Activated CD8-positive, alpha-beta memory T cell treated with anti-CD3 and anti-CD28 coated beads for 4 hours (primary cell): ENCODE data around the gene ANKRD33B.

Experiments used
- DNase-seq, 2 donors: peaks; one replicate each; pipeline ENCODE4 v3.0.0-alpha.2; 2020; ENCODE audit warnings: low read depth in 2 of 2

Gene ANKRD33B

GRCh38 chr5:10674096-10674495 is 110.2 kb downstream of the ANKRD33B start:
- DNase-seq = no peak

DNA sequence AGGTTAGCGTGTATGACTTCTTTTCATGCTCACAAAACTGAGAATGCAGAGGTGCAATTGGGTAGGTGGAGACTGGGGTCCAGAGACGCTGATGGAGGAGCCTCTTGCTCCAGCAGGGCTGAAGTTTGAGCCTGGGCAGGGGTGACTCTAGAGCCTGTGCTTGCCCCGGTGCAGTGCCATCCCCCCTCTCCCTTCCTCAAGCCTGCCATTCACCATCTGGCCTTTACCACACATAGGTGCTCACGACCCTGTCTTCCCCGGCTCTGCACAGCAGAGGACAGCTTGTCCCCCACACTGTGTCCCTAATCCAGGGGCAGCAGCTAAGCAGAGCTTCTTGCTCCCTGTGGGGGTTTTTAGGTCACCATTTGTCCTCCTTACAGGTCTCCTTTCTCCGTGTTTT is 110.7 kb downstream of the ANKRD33B start:
- no peak for DNase-seq

- DNase-seq = no peak
Measured at GRCh38 chr5:10675177-10675700, 111.4 kb downstream of the ANKRD33B start.

DNA sequence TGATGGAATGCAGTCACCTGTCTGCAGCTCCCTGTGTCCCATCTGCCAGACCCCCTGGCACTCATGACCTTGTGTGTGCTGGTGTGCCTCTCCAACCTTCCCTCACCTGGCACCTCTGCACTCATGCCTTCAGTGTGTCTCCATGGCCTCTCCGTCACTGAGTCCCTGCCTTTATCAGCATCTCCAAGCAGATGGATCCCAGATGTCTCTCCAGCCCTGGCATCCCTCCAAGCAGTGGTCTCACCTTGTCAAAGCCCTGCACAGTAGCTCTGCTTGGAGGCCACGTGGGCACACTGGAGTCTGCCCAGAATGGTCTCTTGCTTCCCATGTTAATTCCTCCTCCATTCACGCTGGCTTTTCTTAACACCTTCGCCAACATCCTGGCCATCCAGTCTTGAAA is 112.4 kb downstream of the ANKRD33B start:
- DNase-seq = no peak

- no peak for DNase-seq
Measured at GRCh38 chr5:10676946-10677345, 113.1 kb downstream of the ANKRD33B start.

DNA sequence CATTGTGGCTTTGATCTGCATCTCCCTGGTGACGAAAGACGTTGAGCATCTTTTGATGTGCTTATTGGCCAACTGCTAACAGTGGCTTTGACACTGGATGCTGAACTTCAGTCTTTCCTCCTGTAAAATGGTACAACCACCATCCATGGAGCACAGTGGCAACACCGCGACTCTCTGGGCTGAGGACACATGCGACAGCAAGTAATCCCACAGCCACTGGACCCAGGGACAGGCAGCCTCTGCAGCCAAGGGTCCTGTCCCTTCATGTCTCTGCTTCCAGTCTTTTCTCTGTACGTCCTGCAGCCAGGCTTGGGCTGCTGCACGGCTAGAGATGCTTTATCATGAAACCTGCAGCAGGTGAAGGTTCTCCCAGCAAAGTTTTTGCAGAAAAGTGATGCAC is 113.7 kb downstream of the ANKRD33B start:
- no peak for DNase-seq

DNA sequence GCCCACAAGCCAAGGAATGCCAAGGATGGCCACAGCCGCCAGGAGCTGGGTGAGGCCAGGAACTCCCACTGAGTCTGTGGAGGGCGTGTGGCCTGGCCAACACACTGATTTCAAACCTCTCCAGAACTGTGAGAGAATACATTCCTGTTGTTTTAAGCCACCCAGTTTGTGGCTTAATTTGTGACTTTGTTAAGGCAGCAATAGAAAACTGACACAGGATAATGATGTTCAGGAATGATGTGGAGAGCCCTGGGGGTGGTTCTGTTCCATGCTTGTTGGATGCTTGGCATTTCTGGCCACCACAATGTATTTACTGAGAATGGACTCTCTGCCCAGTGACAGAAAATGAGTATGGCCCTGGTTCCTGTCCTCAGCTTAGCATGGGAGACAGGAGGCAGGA is 114.4 kb downstream of the ANKRD33B start:
- DNase-seq = no peak

- DNase-seq = no peak
Measured at GRCh38 chr5:10679336-10679988, 115.6 kb downstream of the ANKRD33B start.

GRCh38 chr5:10680876-10681481 is 117.1 kb downstream of the ANKRD33B start:
- no peak for DNase-seq

- no peak for DNase-seq
Measured at GRCh38 chr5:10681731-10682679, 118.1 kb downstream of the ANKRD33B start.

GRCh38 chr5:10682801-10683525 is 119.1 kb downstream of the ANKRD33B start:
- no peak for DNase-seq

DNA sequence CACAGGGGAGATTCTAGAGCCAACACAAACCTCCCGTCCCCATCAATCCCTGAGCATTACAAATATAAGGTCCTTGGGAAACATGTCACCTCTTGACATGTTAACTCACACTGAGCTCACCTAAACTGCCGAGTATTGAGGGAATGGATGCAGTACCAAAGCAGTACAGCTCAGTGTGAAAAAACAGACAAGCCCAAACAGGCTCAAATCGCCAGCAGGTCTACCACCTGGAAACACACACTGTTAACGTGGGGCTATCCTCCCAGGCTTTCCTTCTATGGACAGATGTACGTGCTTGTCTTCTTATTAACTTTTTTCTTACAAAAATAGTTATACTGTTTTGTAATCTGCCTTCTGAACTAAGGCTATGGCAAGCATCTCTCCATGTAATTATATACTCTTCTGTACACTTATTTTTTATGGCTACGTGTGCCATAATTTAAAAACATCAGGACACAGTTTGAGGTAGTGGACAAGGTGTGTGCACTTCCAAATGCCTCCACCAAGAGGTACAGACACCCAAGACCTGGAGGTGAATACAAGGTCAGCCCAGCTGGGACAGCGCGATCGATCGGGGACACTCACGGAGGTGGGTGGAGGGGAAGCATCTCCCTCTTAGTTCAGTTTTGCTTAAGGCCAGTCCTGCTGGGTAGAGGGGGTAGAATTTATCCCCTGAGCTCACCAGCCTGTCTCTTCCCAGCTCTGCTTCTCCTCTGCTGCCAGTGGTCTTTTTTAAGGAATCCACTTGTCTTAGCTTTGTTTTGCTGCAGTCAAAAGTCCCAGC is 120.6 kb downstream of the ANKRD33B start:
- DNase-seq = no peak

DNA sequence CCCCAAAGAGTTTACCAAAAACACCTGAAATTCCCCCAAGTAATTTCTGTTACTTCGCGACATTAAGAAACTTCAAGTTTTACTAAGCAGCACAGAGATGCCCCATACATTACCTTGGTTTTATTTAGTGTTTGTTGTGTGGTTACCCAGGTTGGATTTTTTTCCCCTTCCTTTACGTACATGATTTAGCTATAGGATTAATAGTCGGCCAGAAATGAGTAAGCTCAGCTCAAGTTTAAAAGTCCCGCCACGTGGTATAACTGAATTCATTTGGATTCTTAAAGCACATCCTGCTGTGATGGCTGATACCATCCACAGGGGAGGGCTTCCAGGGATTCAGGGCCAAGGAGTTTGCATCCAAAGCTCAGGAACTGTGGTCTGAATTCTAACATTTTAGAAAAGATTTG is 121.2 kb downstream of the ANKRD33B start:
- no peak for DNase-seq

DNA sequence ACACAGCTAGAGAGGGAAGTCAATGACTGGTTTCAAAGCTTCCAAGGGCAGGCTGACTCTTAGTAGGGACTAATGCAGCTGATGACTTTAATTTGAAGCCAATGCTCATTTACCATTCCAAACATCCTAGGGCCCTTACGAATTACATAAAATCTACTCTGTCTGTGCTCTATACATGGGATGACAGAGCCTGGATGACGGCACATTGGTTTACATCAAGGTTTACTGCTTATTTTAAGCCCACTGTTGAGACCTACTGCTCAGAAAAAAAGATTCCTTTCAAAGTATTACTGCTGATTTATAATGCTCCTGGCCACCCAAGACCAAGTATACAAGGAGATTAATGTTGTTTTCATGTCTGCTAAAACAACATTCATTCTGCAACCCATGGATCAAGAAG is 123.0 kb downstream of the ANKRD33B start:
- no peak for DNase-seq

- DNase-seq = no peak
Measured at GRCh38 chr5:10688651-10689171, 124.8 kb downstream of the ANKRD33B start.

GRCh38 chr5:10689391-10690081 is 125.7 kb downstream of the ANKRD33B start:
- no peak for DNase-seq

DNA sequence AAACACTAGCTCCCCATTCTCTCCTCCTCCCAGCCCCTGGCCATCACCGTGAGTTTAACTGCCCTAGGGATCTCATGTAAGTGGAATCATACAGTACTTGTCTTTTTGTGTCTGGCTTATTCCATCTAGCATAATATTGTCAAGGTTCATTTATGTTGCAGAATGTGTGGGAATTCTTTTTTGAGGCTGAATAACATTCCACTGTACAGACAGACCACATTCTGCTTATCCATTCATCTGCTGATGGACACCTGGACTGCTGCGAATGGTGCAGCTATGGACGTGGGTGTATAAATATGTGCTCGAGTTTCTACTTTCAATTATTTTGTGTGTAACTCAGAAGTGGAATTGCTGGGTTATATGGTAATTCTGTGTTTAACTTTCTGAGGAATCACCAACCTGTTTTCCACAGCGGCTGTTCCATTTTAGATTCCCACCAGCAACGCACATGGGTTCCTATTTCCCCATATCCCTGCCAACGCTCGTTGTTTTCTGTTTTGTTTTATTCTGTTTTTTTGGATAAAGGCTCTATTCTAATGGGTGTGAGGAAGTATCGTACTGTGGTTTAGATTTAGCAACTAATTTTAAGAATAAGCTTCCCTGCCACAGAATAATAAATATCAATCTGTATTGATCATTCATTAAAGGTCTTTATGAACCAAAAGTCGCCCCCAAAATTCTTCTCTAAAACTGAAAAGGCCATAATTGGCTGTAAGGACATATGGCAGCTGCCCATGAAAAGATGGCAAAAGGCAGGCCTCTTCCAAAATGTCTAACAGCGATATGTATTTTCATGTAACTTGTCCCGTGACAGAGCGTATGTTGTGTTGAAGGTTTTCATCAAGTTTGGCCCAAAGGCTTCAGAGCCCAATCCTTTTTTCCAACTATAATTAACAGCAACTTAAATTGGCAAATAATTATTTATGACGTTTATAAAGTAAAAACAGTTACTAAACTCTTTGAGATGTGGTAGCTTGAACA is 126.9 kb downstream of the ANKRD33B start:
- no peak for DNase-seq

DNA sequence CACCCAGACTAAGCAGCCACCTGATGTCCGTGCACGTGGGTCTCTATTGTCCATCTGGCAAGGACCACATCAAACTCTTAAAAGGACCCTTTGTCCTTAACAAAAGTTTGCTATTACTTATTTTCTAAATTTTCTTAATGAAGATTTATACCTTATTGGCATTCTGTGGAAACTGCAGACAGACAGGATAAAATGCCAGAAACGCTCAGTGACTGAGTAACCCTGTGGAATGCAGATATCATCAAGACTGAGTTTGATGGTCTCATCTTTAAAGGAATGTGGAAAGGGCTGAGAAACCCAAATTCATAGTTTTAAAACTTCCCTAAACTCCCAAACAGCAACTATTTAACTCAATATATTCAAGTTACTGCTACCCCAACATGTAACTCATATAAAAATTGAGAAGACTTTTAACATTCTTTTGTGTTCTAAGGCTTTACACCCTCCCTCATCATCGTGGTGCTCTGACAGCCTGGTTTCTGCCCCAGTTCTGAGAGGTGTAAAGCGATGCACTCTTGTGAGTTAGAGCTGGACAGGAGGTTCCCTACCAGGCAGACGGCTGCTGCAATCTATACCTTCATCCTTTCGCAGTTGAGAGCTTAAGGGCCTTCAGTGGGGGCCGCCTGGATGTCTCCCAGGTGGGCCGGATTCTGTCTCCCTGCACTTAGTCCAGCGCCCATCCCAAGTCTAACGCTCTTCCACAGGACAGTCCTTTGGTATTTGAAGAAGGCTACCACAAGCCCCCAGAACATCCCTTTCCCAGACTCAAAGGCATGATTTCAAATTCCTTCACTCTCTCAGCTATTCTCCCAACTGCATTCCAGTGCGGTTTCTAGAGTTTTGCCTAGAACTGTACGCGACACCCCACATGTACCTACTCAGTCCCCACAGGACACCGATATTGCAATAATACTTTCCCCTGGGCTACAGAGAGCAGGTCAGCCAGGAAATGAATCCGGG is 128.2 kb downstream of the ANKRD33B start:
- DNase-seq = no peak
